GM21723 (cell line): ENCODE measurements around the gene NDUFB2.
"Not testable (repeated sequence)": the region's sequence is repeated elsewhere in the genome, so short reads cannot be mapped to it uniquely, and the experiment has no call there.

Experiments used
- ATAC-seq: cut with Tn5 transposase; IDR thresholded peaks from one replicate; pipeline ENCODE4 v1.9.1; 2021; ENCODE audit warnings: mild to moderate bottlenecking, moderate library complexity; ENCODE audit not compliant: unreplicated experiment

The NDUFB2 gene

DNA sequence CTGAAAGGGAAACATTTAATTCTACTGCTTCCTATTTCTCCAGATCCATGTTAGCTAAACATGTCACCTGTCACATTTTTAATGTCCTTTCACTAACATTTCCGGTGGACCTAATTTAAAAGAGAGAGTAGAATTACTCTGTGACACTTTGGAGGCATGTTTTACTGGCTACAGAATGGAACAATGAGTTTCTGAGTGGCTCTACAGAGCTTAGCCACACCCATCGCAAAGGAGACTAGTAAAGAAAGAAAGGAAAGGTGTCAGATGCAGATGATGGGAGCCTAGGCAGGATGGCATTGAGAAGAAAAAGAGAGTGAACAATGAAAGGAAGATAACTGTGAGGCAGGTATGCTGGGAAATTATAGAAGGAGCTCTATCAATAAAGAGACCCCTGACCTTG is 35.9 kb downstream of the NDUFB2 start:
- no peak for ATAC-seq

DNA sequence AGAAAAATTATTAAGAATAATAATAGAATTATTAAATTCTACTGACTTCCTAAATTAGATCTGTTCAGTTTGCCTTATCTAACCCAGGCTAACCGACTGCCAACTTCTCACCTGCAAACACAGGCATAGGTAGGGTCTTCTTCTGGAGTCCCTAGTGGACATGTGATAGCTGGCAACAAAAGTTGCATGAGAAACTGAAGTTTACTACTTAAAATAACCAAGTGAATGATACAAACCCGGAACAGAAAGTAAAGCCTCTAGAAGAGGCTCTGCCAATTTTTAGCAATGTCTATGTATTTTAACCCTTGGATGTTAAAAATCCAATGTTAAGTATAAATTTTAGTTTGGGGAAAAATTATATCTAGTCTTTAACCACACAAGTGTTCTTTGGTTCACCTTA is 37.6 kb downstream of the NDUFB2 start:
- no peak for ATAC-seq

GRCh38 chr7:140734729-140735128 is 38.2 kb downstream of the NDUFB2 start:
- no peak for ATAC-seq

- ATAC-seq, result no peak
Measured at GRCh38 chr7:140738280-140738679, 41.8 kb downstream of the NDUFB2 start.

GRCh38 chr7:140743255-140743654 is 46.7 kb downstream of the NDUFB2 start:
- not testable (repeated sequence) for ATAC-seq

GRCh38 chr7:140744005-140744404 is 47.5 kb downstream of the NDUFB2 start:
- no peak for ATAC-seq

DNA sequence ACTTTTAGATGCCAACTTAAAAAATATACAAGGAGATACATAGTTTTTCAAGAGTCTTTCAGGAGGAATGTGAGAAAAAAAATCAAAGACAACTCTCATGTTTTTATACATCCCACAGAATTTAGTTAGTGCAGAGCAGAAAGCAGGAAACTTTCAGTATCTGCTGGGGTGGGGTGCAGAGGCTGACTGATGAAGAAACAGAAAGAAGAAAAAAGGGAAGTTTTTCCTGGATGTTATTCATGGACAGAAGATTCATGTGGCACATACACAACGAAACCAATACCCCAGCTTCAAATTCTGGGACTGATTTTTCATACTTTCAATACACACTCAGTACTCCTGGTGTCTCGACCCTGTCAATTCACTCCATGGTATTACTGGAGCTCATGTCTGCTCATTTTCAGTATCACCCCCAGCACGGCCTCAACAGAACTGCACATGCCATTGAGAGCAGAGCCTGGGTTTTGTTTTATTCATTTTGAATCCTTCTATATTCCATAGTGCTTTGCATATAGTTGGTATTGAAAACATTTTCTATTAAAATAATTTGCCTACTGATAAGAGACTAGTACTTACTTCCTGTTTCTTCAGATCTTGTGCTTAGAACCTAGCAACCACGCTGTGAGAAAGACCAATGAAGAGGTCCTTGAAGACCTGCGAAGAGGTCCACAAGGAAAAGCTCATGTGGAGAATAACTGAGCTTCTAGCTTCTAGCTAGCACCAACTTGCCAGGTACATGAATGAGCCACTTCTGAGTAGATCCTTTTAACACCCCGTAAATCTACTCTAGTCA is 49.0 kb downstream of the NDUFB2 start:
- no peak for ATAC-seq

- no peak for ATAC-seq
Measured at GRCh38 chr7:140746751-140747150, 50.2 kb downstream of the NDUFB2 start.

DNA sequence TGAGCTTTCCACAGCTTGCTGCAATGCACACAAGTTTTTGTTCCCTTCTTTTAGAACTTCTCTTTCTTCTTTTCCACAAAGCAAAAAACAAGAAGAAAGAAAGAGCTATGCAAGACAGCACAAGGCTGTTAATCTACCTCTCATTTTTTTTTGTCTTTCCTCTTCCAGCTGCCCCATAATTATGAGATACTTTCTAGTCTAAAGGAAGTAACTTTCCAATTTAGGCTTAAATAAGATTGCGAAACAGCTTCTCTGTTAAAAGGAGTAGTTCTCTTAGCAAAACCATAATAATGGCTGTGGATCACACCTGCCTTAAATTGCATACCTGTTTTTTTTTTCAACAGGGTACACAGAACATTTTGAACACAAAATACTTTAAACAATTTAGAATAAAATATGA is 56.0 kb downstream of the NDUFB2 start:
- no peak for ATAC-seq

GRCh38 chr7:140754506-140754905 is 58.0 kb downstream of the NDUFB2 start:
- no peak for ATAC-seq
